Bronchial epithelial cell (primary cell): ENCODE measurements around the gene LIPI. TPM values are rescaled to one million over a fixed set of nuclear protein-coding genes. Genes with fewer than 3 reads are reported as not detected.

Experiments
- DNase-seq: peaks from one replicate; pipeline ENCODE4 v3.0.0-alpha.2; 2010; ENCODE audit warnings: low read depth
- FAIRE-seq: peaks from 2 replicates; lab custom pipeline; 2011; peaks lifted over from hg19 to GRCh38; lab: Jason Lieb, UNC
- H3K27me3 ChIP-seq: 2 replicates; pipeline ENCODE4 v1.5.1; 2011; ENCODE audit warnings: low read length; ENCODE audit not compliant: control insufficient read depth, insufficient read depth
- H3K36me3 ChIP-seq: 2 replicates; pipeline ENCODE4 v1.5.1; 2011; ENCODE audit warnings: low read length; ENCODE audit not compliant: control insufficient read depth, insufficient read depth
- H3K4me3 ChIP-seq: 2 replicates; pipeline ENCODE4 v1.5.1; 2011; ENCODE audit warnings: mild to moderate bottlenecking, low read depth, low read length, control low read depth
- total RNA-seq: library from RNA; depleted of rRNA; stranded (reverse); fragments of >200 nt; gene quantifications from 2 replicates; pipeline ENCODE4 v1.2.1, GENCODE V29; 2014
- TF ChIP-seq, protein P1 (sequence below): IDR thresholded peaks from 2 replicates; pipeline ENCODE4 v1.5.1; 2011; ENCODE audit warnings: mild to moderate bottlenecking, moderate library complexity, low read length, control low read depth, inconsistent platforms; ENCODE audit not compliant: insufficient read depth, severe bottlenecking

The LIPI gene
- total RNA-seq, 1 donor from 2014 or later: not detected

DNA sequence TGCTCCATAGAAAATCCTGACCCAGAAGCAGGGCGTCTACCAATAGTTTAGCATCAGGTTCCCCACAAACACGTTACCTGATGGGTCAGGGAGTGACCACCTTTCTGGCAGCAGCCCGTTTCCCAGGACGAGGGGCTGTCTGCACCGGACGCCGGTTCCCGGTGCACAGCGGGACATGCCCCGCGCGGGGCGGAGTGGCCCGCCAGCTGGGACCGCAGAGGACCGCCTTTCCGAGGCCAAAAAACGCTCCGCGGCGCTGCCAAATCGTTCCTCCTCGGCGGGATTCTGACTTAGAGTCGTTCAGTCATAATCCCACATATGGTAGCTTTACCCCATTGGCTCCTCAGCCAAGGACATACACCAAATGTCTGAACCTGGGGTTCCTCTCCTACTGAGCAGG is 126.1 kb downstream of the LIPI start:
- DNase-seq: no peak
- TF ChIP-seq, protein P1, sequence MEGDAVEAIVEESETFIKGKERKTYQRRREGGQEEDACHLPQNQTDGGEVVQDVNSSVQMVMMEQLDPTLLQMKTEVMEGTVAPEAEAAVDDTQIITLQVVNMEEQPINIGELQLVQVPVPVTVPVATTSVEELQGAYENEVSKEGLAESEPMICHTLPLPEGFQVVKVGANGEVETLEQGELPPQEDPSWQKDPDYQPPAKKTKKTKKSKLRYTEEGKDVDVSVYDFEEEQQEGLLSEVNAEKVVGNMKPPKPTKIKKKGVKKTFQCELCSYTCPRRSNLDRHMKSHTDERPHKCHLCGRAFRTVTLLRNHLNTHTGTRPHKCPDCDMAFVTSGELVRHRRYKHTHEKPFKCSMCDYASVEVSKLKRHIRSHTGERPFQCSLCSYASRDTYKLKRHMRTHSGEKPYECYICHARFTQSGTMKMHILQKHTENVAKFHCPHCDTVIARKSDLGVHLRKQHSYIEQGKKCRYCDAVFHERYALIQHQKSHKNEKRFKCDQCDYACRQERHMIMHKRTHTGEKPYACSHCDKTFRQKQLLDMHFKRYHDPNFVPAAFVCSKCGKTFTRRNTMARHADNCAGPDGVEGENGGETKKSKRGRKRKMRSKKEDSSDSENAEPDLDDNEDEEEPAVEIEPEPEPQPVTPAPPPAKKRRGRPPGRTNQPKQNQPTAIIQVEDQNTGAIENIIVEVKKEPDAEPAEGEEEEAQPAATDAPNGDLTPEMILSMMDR: no peak
- H3K36me3 ChIP-seq: no peaks in the 10 kb centered on the region
- no peaks in the 10 kb centered on the region for H3K27me3 ChIP-seq
- H3K4me3 ChIP-seq: no peak overlapping the region
- FAIRE-seq: no peak

DNA sequence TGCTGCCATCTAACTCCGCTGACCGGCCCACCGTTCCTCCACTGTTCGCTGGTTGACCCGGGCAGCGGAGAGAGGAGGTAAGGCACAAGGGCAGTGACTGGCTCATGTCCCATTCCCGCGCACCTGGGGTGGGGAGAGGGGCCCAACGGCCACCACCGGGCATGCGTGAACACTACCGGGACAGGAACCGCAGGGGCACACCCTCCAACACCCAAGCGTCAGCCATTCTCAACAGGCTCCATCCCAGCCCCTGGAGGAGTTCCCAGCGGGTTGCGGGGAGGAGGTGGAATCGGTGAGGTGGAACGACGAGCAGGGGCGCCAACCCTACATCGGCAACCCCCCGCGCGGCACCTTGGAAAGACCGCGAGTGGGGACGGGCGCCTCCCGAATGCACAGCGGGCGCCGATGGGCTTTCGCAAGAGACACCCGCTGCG is 126.7 kb downstream of the LIPI start:
- Histone ChIP-seq H3K36me3 (no peaks in the 10 kb centered on the region), H3K27me3 (no peaks in the 10 kb centered on the region), H3K4me3 (no peak overlapping the region)
- TF ChIP-seq, protein P1: no peak
- DNase-seq (no peak), FAIRE-seq (no peak)

GRCh38 chr21:14080764-14081096 is 130.0 kb downstream of the LIPI start:
- H3K36me3 ChIP-seq: no peaks in the 10 kb centered on the region
- TF ChIP-seq, protein P1: no peak
- no peak for FAIRE-seq
- H3K27me3 ChIP-seq: no peaks in the 10 kb centered on the region
- H3K4me3 ChIP-seq: no peak overlapping the region
- no peak for DNase-seq

GRCh38 chr21:14080040-14080763 is 130.6 kb downstream of the LIPI start:
- no peaks in the 10 kb centered on the region for H3K36me3 ChIP-seq
- no peak for DNase-seq
- no peak overlapping the region for H3K4me3 ChIP-seq
- TF ChIP-seq, protein P1: no peak
- FAIRE-seq: no peak
- no peaks in the 10 kb centered on the region for H3K27me3 ChIP-seq

- TF ChIP-seq, protein P1: no peak
- Histone ChIP-seq H3K4me3 (no peak overlapping the region), H3K27me3 (no peaks in the 10 kb centered on the region), H3K36me3 (no peaks in the 10 kb centered on the region)
- FAIRE-seq (no peak), DNase-seq (no peak)
Measured at GRCh38 chr21:14078746-14079375, 131.9 kb downstream of the LIPI start.
